ENCODE measurements around the gene LEPROT. TPM values are rescaled to one million over a fixed set of nuclear protein-coding genes. Genes with fewer than 3 reads are reported as not detected.
A peak's percentile ranks its signal among the peaks of the same experiment; 100 is the strongest.

LEPROT gene
- total RNA-seq, 6 experiments from 2014 or later, result 100 to 124 (median 108) TPM

- H3K27ac Mint-ChIP-seq, result 0 out of 2 replicates have a peak overlapping the region, but pooled peaks have one; percentile 65
- no peak for DNase-seq
- no peaks in the 10 kb centered on the region for H3K27me3 Mint-ChIP-seq (ENCODE audit: insufficient read depth)
- peaks cover 40% of the 10 kb centered on the region for H3K36me3 Mint-ChIP-seq (ENCODE audit: low read depth)
- no peak for TF ChIP-seq CTCF (IDR thresholded peaks at IDR 0.05)
- no peak overlapping the region for H3K4me3 Mint-ChIP-seq
- H3K4me1 Mint-ChIP-seq (ENCODE audit: low read depth), result peaks cover 42% of the 10 kb centered on the region
- H3K9me3 Mint-ChIP-seq, result no peaks in the 10 kb centered on the region
Measured at GRCh38 chr1:65393928-65394327, 26.5 kb upstream of the LEPROT start.

DNA sequence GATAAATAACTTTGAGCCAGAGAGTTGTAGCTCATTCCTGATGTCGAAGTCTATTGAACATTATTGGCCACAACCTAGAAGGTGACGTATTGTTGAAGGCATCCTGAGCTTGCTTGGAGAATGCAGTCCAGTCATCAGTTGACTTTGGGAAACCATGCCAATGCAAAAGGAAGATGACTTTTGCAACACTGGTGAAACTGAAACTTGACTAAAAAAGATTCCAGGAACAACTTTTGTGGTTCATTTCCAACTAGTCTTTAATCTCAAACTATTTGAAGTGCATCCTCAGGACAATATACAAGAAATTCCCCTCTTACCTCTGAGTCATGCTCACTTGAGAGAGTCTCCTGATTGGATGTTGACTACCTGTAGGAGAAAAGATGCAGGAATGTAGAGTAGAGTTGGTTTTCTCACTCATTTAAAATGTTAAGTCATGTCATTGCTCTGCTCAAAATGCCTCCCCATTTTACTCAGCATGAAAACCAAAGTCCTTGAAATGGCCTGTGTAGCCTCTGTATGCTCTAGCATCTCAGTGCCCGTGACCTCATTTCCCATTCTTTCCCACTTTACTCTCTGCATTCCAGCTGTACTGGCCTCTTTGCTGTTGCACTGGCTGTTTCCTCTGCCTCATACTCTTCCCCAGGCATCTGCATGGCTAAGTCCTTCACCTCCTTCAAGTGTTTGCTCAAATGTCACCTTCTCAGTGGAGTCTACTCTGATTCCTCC is 24.4 kb upstream of the LEPROT start:
- peaks cover 30% of the 10 kb centered on the region for H3K36me3 Mint-ChIP-seq (ENCODE audit: low read depth)
- no peak for TF ChIP-seq CTCF (IDR thresholded peaks at IDR 0.05)
- H3K27me3 Mint-ChIP-seq (ENCODE audit: insufficient read depth), result peaks cover 2% of the 10 kb centered on the region; the same call in 1 of the 2 replicates
- peak; percentile 57 for DNase-seq
- no peak overlapping the region for H3K4me3 Mint-ChIP-seq
- H3K4me1 Mint-ChIP-seq (ENCODE audit: low read depth), result peaks cover 36% of the 10 kb centered on the region
- no peaks in the 10 kb centered on the region for H3K9me3 Mint-ChIP-seq
- peak overlapping the region; percentile 45 for H3K27ac Mint-ChIP-seq

GRCh38 chr1:65398083-65398482 is 22.4 kb upstream of the LEPROT start:
- H3K27ac Mint-ChIP-seq, result peak overlapping the region; percentile 1; the same call in 1 of the 2 replicates
- DNase-seq, result no peak
- no peak for TF ChIP-seq CTCF (IDR thresholded peaks at IDR 0.05)
- no peak overlapping the region for H3K4me3 Mint-ChIP-seq
- H3K9me3 Mint-ChIP-seq, result no peaks in the 10 kb centered on the region
- peaks cover 19% of the 10 kb centered on the region for H3K36me3 Mint-ChIP-seq (ENCODE audit: low read depth)
- H3K4me1 Mint-ChIP-seq (ENCODE audit: low read depth), result peaks cover 30% of the 10 kb centered on the region
- H3K27me3 Mint-ChIP-seq (ENCODE audit: insufficient read depth), result peaks cover 2% of the 10 kb centered on the region; the same call in 1 of the 2 replicates

DNA sequence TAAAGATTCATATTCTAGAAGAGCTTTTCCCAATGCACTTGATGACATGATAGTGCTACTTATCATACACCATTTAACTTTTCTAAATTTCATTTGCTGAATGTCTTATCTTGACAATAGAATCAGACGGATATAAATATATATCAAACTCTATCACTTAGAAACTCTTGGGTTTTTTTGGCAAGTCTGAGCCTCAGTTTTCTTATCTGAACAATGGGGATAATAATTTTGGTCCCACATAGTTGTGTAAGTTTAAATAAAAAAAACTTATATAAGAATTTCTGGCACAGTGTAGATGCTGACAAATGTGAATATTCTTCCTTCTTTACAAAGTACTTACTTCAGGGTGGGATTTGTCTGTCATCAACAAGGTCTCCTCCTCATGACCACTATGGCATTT is 21.5 kb upstream of the LEPROT start:
- peaks cover 18% of the 10 kb centered on the region for H3K36me3 Mint-ChIP-seq (ENCODE audit: low read depth)
- H3K4me3 Mint-ChIP-seq, result no peak overlapping the region
- H3K27ac Mint-ChIP-seq, result no peak overlapping the region
- DNase-seq, result no peak
- H3K27me3 Mint-ChIP-seq (ENCODE audit: insufficient read depth), result peaks cover 2% of the 10 kb centered on the region; the same call in 1 of the 2 replicates
- peaks cover 21% of the 10 kb centered on the region for H3K4me1 Mint-ChIP-seq (ENCODE audit: low read depth)
- TF ChIP-seq CTCF (IDR thresholded peaks at IDR 0.05), result no peak
- H3K9me3 Mint-ChIP-seq, result no peaks in the 10 kb centered on the region

DNA sequence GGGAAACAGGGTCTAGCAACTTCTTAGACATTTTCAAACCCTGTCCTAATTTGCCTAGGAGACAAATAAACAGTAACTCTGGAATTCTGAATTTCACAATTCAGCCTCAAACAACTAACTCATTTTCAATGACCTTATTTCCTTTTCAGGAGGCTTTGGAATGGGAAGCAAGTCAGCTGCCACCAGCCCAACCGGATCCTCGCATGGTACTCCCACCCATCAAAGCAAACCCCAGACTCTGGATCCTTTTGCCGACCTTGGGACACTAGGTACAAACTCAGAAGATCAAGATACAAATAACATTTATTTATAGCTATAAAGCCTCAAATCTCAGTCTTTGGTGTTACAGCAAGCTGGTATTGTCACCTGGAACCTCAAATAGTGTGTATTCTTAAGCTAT is 18.9 kb upstream of the LEPROT start:
- no peak for TF ChIP-seq CTCF (IDR thresholded peaks at IDR 0.05)
- no peaks in the 10 kb centered on the region for H3K9me3 Mint-ChIP-seq
- no peak overlapping the region for H3K27ac Mint-ChIP-seq
- H3K36me3 Mint-ChIP-seq (ENCODE audit: low read depth), result peaks cover 13% of the 10 kb centered on the region
- H3K27me3 Mint-ChIP-seq (ENCODE audit: insufficient read depth), result peaks cover 2% of the 10 kb centered on the region; the same call in 1 of the 2 replicates
- H3K4me3 Mint-ChIP-seq, result no peak overlapping the region
- DNase-seq, result no peak
- peaks cover 14% of the 10 kb centered on the region for H3K4me1 Mint-ChIP-seq (ENCODE audit: low read depth)

Data from HFFc6 (cell line).